ENCODE measurements around the gene NOXO1. TPM values are rescaled to one million over a fixed set of nuclear protein-coding genes. Genes with fewer than 3 reads are reported as not detected.

NOXO1 gene
- total RNA-seq, 3 donors from 2014 or later (not counting 1 experiment from before 2014, with no cell fraction given): not detected

- H3K4me1 ChIP-seq (ENCODE audit: control insufficient read depth, insufficient read depth, low read length): peaks cover 19% of the 10 kb centered on the region
- H3K4me1 Mint-ChIP-seq: peaks cover 0 to 5% of the 10 kb centered on the region in 2 donors
- ATAC-seq: no peak
- no peak overlapping the region for H3K4me3 ChIP-seq (ENCODE audit: low read length)
- no peaks in the 10 kb centered on the region for H3K27me3 ChIP-seq (ENCODE audit: control insufficient read depth, insufficient read depth, low read length)
- no peaks in the 10 kb centered on the region for H3K27me3 Mint-ChIP-seq (ENCODE audit: low read depth in 2 of 2)
- no peak for DNase-seq
- H3K9me3 Mint-ChIP-seq: no peaks in the 10 kb centered on the region
- no peaks in the 10 kb centered on the region for H3K36me3 Mint-ChIP-seq
- H3K27ac Mint-ChIP-seq: no peak overlapping the region
- no peak for TF ChIP-seq CTCF (IDR thresholded peaks at IDR 0.05)
- no peak overlapping the region for H3K27ac ChIP-seq (ENCODE audit: low read length)
- 96% methylated on average over 9 of the region's 11 CpGs for WGBS (ENCODE audit: insufficient coverage)
- intact Hi-C loops (cut with micrococcal nuclease): no loop called here
- H3K9me3 ChIP-seq (ENCODE audit: control insufficient read depth, insufficient read depth, low read length): no peaks in the 10 kb centered on the region
- H3K36me3 ChIP-seq (ENCODE audit: control insufficient read depth, insufficient read depth, low read length): peaks cover 15% of the 10 kb centered on the region
- no peak overlapping the region for H3K4me3 Mint-ChIP-seq
Measured at GRCh38 chr16:1936945-1937479, 44.3 kb downstream of the NOXO1 start.

GRCh38 chr16:1933097-1933661 lies 48.1 kb downstream of the NOXO1 start:
- Mint-ChIP-seq H3K27me3 (ENCODE audit: low read depth in 2 of 2) (no peaks in the 10 kb centered on the region), H3K27ac (no peak overlapping the region), H3K4me1 (no peaks in the 10 kb centered on the region), H3K9me3 (no peaks in the 10 kb centered on the region), H3K36me3 (no peaks in the 10 kb centered on the region), H3K4me3 (no peak overlapping the region)
- H3K36me3 ChIP-seq (ENCODE audit: control insufficient read depth, insufficient read depth, low read length): peaks cover 2% of the 10 kb centered on the region
- no peak for ATAC-seq
- H3K4me3 ChIP-seq (ENCODE audit: low read length): no peak overlapping the region
- WGBS (ENCODE audit: insufficient coverage): 83% methylated on average over 23 of the region's 23 CpGs
- no peaks in the 10 kb centered on the region for H3K27me3 ChIP-seq (ENCODE audit: control insufficient read depth, insufficient read depth, low read length)
- DNase-seq: no peak
- TF ChIP-seq CTCF (IDR thresholded peaks at IDR 0.05): no peak
- no peak overlapping the region for H3K27ac ChIP-seq (ENCODE audit: low read length)
- H3K9me3 ChIP-seq (ENCODE audit: control insufficient read depth, insufficient read depth, low read length): no peaks in the 10 kb centered on the region
- peaks cover 17% of the 10 kb centered on the region for H3K4me1 ChIP-seq (ENCODE audit: control insufficient read depth, insufficient read depth, low read length)
- intact Hi-C loops (cut with micrococcal nuclease): no loop called here

- ATAC-seq: no peak
- Histone ChIP-seq H3K36me3 (ENCODE audit: control insufficient read depth, insufficient read depth, low read length) (no peaks in the 10 kb centered on the region), H3K27ac (ENCODE audit: low read length) (no peak overlapping the region), H3K9me3 (ENCODE audit: control insufficient read depth, insufficient read depth, low read length) (no peaks in the 10 kb centered on the region), H3K27me3 (ENCODE audit: control insufficient read depth, insufficient read depth, low read length) (no peaks in the 10 kb centered on the region), H3K4me3 (ENCODE audit: low read length) (no peak overlapping the region), H3K4me1 (ENCODE audit: control insufficient read depth, insufficient read depth, low read length) (peaks cover 11% of the 10 kb centered on the region)
- WGBS (ENCODE audit: insufficient coverage): 90% methylated on average over 19 of the region's 19 CpGs
- H3K27me3 Mint-ChIP-seq (ENCODE audit: low read depth in 2 of 2): no peaks in the 10 kb centered on the region
- intact Hi-C loops (cut with micrococcal nuclease): no loop called here
- no peak overlapping the region for H3K4me3 Mint-ChIP-seq
- H3K9me3 Mint-ChIP-seq: no peaks in the 10 kb centered on the region
- no peaks in the 10 kb centered on the region for H3K36me3 Mint-ChIP-seq
- TF ChIP-seq CTCF (IDR thresholded peaks at IDR 0.05): no peak
- DNase-seq: no peak
- no peaks in the 10 kb centered on the region for H3K4me1 Mint-ChIP-seq
- no peak overlapping the region for H3K27ac Mint-ChIP-seq
Measured at GRCh38 chr16:1932050-1933028, 48.9 kb downstream of the NOXO1 start.

All from natural killer cell (primary cell).